ENCODE results near the gene GBX1.

DNA sequence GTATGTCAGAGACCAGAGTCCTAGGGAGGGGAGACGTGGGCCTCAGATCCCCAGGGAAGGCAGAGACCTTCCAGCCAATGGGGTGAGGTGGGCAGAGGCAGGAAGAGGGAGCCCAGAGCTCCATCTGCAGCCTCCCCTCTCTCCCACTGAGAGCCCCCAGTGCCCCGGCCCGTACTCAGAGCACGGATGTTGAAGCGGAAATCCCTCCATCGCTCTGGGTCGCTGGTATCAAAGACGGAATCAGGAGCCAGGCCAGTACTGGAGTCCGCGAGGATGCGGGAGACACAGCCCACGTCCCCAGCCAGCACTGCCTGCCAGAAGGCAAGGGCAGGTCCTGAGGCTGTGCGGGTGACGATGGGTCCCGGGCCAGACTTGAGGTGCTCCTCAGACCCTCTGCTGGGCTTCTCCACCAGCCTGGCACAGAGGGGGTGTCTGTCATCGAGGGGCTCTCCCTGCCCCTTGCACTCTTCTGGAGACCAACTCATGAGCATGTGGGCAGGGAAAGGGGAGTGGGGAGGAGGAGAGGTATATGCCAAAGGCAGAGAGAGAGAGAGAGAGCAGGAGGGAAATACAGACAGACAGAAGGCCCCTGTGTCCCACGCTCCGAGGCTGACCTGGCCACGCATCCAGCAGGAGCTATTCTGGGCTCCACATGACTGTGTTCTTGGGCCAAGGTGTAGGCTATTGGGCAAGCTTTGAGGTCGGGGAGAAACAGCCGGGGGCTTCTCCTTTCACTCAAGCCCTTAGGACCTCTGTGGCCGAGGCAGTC is 19.3 kb upstream of the GBX1 start, which contains the start of gene ASB10:
- TF ChIP-seq CTCF (IDR thresholded peaks at IDR 0.05) (no peak), EP300 (IDR thresholded peaks at IDR 0.05) (no peak), POLR2A (IDR thresholded peaks at IDR 0.05; ENCODE audit: low read depth) (no peak), POLR2AphosphoS5 (IDR thresholded peaks at IDR 0.05) (no peak)

All from esophagus muscularis mucosa (tissue), 4 donors.